ENCODE data around the gene ACTRT1.

DNA sequence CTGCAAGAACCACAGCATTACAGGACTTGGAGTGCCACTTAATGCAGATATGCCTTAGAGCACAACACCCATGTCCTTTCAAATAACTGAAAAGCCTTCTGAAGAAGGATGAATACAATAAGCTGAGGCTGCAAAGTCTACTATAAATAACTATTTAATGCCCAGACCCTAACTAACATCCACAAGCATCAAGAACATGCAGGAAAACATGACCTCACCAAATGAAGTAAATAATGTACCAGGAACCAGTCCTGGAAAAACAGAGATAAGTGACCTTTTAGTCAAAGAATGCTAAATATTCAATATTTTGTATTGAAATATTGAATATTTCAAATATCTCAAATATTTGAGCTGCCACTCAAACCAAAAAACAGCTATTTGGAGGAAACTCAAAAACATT, 16.9 kb downstream of the ACTRT1 start:
- TF ChIP-seq EP300 (IDR thresholded peaks at IDR 0.05) (no peak), CTCF (IDR thresholded peaks at IDR 0.05) (no peak), POLR2AphosphoS5 (IDR thresholded peaks at IDR 0.05) (no peak)

Measured in stomach (tissue), 4 donors.